HepG2 (cell line): ENCODE results near the gene TCTN2. TPM values are rescaled to one million over a fixed set of nuclear protein-coding genes. Genes with fewer than 3 reads are reported as not detected.

ENCODE experiments used
- ASH2L ChIP-seq: fragments of 300-600, 200-600 bp; sonication (generic); IDR thresholded peaks from 2 replicates; pipeline ENCODE4 v1.7.0; 2017; ENCODE audit warnings: low read depth, mild to moderate bottlenecking, moderate library complexity, mixed read lengths, low read length; ENCODE audit not compliant: insufficient read length
- ATM ChIP-seq: fragments of 450-650 bp; IDR thresholded peaks from 2 replicates; pipeline ENCODE4 v1.7.1; 2017; ENCODE audit warnings: mild to moderate bottlenecking, borderline replicate concordance
- ELF1 ChIP-seq: sonication (generic); formaldehyde crosslinking; IDR thresholded peaks from 2 replicates; pipeline ENCODE4 v1.4.0; 2020; ENCODE audit warnings: missing genetic modification reagents
- JUND ChIP-seq: sonication (generic); formaldehyde crosslinking; IDR thresholded peaks from 2 replicates; pipeline ENCODE4 v1.8.0; 2022; ENCODE audit warnings: mild to moderate bottlenecking, missing genetic modification reagents
- KDM2A ChIP-seq: sonication (generic); formaldehyde crosslinking; IDR thresholded peaks from 2 replicates; pipeline ENCODE4 v1.4.0; 2020; ENCODE audit warnings: low read depth, missing genetic modification reagents, borderline replicate concordance
- MXI1 ChIP-seq: IDR thresholded peaks from 3 replicates; pipeline ENCODE4 v1.6.1; 2012; ENCODE audit warnings: low read depth, low read length, inconsistent platforms, borderline replicate concordance
- POLR2A ChIP-seq, 2 experiments: IDR thresholded peaks; 2 replicates each; pipeline ENCODE4 v1.6.1; 2011; ENCODE audit warnings: low read depth in 2 of 2, low read length in 2 of 2, mild to moderate bottlenecking in 1 of 2, moderate library complexity in 1 of 2; ENCODE audit not compliant: insufficient read depth in 1 of 2
- POLR2AphosphoS5 ChIP-seq: IDR thresholded peaks from 2 replicates; pipeline ENCODE4 v1.6.1; 2012; ENCODE audit warnings: low read depth, low read length
- RBM22 ChIP-seq: fragments of 200-400 bp; formaldehyde crosslinking; optimal IDR thresholded peaks from 2 replicates; pipeline ENCODE3; 2017; ENCODE audit warnings: mild to moderate bottlenecking, low read length, moderate library complexity
- RCOR2 ChIP-seq: IDR thresholded peaks from 2 replicates; pipeline ENCODE4 v1.6.1; 2016; ENCODE audit warnings: missing biosample characterization, missing genetic modification reagents
- SP5 ChIP-seq: IDR thresholded peaks from 2 replicates; pipeline ENCODE4 v1.6.1; 2016; ENCODE audit warnings: low read depth, borderline replicate concordance
- TBX2 ChIP-seq: sonication (generic); formaldehyde crosslinking; IDR thresholded peaks from 2 replicates; pipeline ENCODE4 v1.5.0; 2020; ENCODE audit warnings: missing genetic modification reagents, mild to moderate bottlenecking, borderline replicate concordance
- ZFY ChIP-seq: sonication (generic); formaldehyde crosslinking; IDR thresholded peaks from 2 replicates; pipeline ENCODE4 v1.4.0; 2020; ENCODE audit warnings: missing genetic modification reagents
- ZMYM4 ChIP-seq: sonication (generic); formaldehyde crosslinking; IDR thresholded peaks from 2 replicates; pipeline ENCODE4 v1.8.1; 2023; ENCODE audit warnings: mild to moderate bottlenecking, missing genetic modification reagents
- ZNF350 ChIP-seq: sonication (generic); formaldehyde crosslinking; IDR thresholded peaks from 2 replicates; pipeline ENCODE4 v1.4.0; 2020; ENCODE audit warnings: mild to moderate bottlenecking, low read depth, missing genetic modification reagents, borderline replicate concordance
- ZNF547 ChIP-seq: sonication (generic); formaldehyde crosslinking; IDR thresholded peaks from 2 replicates; pipeline ENCODE4 v1.5.1; 2020; ENCODE audit warnings: mild to moderate bottlenecking, missing genetic modification reagents
- ZNF883 ChIP-seq: sonication (generic); formaldehyde crosslinking; IDR thresholded peaks from 2 replicates; pipeline ENCODE4 v1.5.1; 2020; ENCODE audit warnings: mild to moderate bottlenecking, missing genetic modification reagents; ENCODE audit errors: not compliant biosample characterization
- polyA plus RNA-seq, 8 experiments: library from polyadenylated mRNA; depleted of rRNA in 3 of 8; stranded (reverse) in 7 of 8; unstranded in 1 of 8; fragments of >200 nt; fragmentation: Illumina TruSeq in 4 of 8; extraction: Trizol in 4 of 8; gene quantifications; 2 replicates each; pipeline versions ENCODE4 v1.2.1 to v1.2.3, GENCODE V29; 2011 to 2016; ENCODE audit warnings: low read depth in 4 of 8, missing spikeins in 1 of 8, mixed read lengths in 1 of 8; ENCODE audit not compliant: insufficient read depth in 1 of 8
- total RNA-seq, 5 experiments: library from RNA; depleted of rRNA; stranded (reverse); fragments of >200 nt; fragmentation: Illumina TruSeq; extraction: Trizol; gene quantifications; 2 replicates each; pipeline ENCODE4 v1.2.3, GENCODE V29; 2016; ENCODE audit warnings: low read depth in 1 of 5
- TF ChIP-seq, protein P1 (sequence below): sonication (generic); formaldehyde crosslinking; IDR thresholded peaks from 2 replicates; pipeline ENCODE4 v1.5.0; 2020; ENCODE audit warnings: mild to moderate bottlenecking, missing genetic modification reagents, borderline replicate concordance
- TF ChIP-seq, protein P2 (sequence below): sonication (generic); formaldehyde crosslinking; IDR thresholded peaks from 2 replicates; pipeline ENCODE4 v1.4.0; 2020; ENCODE audit warnings: mild to moderate bottlenecking, missing genetic modification reagents

The TCTN2 gene
- total and polyA plus RNA-seq, 2 of the 13 experiments (the other 11 are each of a cell fraction or from before 2014, with no cell fraction given): 5.0 to 8.1 TPM

DNA sequence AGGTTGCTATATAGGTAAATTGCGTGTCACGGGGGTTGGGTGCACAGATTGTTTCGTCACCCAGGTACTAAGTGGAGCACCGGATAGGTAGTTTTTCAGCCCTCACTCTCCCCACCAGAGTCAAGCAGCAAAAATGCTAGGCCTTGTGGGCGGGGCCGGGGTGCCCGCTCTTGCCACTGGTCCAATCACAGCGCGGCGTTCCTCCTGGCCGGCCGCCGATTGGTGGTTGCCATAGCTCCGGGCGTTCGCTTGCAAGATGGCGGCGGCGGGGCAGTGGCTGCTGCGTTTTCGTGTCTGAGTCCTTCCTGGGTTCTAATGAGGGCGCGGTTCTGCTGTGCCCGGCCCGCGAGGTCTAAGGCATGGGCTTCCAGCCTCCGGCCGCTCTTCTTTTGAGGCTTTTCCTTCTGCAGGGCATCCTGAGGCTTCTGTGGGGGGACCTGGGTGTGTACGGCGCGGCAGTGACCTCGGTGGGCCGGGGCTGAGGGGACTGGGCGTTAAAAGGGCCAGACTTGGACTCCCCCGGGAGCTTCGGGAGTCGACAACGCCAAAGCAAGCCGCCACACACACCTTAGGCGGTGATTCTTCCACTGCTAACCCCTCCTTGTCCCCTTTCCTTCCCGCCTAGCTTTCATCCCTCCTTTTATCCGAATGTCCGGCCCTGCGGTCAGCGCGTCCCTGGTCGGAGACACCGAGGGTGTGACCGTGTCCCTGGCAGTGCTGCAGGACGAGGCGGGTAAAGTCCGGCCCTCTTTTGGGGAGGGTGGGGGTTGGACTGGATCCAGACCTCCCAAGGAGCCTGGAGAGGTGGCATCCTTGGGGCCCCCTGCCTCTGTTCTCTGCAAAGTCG is at the start of gene TCTN2 (continued):
- TF ChIP-seq, protein P1, sequence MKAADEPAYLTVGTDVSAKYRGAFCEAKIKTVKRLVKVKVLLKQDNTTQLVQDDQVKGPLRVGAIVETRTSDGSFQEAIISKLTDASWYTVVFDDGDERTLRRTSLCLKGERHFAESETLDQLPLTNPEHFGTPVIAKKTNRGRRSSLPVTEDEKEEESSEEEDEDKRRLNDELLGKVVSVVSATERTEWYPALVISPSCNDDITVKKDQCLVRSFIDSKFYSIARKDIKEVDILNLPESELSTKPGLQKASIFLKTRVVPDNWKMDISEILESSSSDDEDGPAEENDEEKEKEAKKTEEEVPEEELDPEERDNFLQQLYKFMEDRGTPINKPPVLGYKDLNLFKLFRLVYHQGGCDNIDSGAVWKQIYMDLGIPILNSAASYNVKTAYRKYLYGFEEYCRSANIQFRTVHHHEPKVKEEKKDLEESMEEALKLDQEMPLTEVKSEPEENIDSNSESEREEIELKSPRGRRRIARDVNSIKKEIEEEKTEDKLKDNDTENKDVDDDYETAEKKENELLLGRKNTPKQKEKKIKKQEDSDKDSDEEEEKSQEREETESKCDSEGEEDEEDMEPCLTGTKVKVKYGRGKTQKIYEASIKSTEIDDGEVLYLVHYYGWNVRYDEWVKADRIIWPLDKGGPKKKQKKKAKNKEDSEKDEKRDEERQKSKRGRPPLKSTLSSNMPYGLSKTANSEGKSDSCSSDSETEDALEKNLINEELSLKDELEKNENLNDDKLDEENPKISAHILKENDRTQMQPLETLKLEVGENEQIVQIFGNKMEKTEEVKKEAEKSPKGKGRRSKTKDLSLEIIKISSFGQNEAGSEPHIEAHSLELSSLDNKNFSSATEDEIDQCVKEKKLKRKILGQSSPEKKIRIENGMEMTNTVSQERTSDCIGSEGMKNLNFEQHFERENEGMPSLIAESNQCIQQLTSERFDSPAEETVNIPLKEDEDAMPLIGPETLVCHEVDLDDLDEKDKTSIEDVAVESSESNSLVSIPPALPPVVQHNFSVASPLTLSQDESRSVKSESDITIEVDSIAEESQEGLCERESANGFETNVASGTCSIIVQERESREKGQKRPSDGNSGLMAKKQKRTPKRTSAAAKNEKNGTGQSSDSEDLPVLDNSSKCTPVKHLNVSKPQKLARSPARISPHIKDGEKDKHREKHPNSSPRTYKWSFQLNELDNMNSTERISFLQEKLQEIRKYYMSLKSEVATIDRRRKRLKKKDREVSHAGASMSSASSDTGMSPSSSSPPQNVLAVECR (CRISPR knock-in tag): peak; percentile 94
- TF ChIP-seq ATM (no peak), MXI1 (peak; percentile 83; the same call in 1 of the 3 replicates), ZNF350 (peak; percentile 27; the same call in 1 of the 2 replicates), ELF1 (CRISPR knock-in tag) (0 out of 2 replicates have a peak, but pooled peaks have one; percentile 32), POLR2A (IDR thresholded peaks at IDR 0.05; ENCODE audit: insufficient read depth in 1 of 2, low read depth in 2 of 2, low read length in 2 of 2) (peak in 1 of 2 experiments; percentile 31; a peak in 2 of 4 replicates), ZNF883 (CRISPR knock-in tag) (no peak), JUND (CRISPR knock-in tag) (no peak), ZFY (CRISPR knock-in tag) (peak; percentile 93), RCOR2 (CRISPR knock-in tag) (no peak), SP5 (CRISPR knock-in tag) (peak; percentile 49; the same call in 1 of the 2 replicates), POLR2AphosphoS5 (0 out of 2 replicates have a peak, but pooled peaks have one; percentile 39), ZNF547 (CRISPR knock-in tag) (no peak), ASH2L (peak; percentile 42), KDM2A (CRISPR knock-in tag) (peak; percentile 43; the same call in 1 of the 2 replicates), ZMYM4 (CRISPR knock-in tag) (0 out of 2 replicates have a peak, but pooled peaks have one; percentile 20), TBX2 (CRISPR knock-in tag) (peak; percentile 30; the same call in 1 of the 2 replicates), RBM22 (peak; percentile 60)
- TF ChIP-seq, protein P2, sequence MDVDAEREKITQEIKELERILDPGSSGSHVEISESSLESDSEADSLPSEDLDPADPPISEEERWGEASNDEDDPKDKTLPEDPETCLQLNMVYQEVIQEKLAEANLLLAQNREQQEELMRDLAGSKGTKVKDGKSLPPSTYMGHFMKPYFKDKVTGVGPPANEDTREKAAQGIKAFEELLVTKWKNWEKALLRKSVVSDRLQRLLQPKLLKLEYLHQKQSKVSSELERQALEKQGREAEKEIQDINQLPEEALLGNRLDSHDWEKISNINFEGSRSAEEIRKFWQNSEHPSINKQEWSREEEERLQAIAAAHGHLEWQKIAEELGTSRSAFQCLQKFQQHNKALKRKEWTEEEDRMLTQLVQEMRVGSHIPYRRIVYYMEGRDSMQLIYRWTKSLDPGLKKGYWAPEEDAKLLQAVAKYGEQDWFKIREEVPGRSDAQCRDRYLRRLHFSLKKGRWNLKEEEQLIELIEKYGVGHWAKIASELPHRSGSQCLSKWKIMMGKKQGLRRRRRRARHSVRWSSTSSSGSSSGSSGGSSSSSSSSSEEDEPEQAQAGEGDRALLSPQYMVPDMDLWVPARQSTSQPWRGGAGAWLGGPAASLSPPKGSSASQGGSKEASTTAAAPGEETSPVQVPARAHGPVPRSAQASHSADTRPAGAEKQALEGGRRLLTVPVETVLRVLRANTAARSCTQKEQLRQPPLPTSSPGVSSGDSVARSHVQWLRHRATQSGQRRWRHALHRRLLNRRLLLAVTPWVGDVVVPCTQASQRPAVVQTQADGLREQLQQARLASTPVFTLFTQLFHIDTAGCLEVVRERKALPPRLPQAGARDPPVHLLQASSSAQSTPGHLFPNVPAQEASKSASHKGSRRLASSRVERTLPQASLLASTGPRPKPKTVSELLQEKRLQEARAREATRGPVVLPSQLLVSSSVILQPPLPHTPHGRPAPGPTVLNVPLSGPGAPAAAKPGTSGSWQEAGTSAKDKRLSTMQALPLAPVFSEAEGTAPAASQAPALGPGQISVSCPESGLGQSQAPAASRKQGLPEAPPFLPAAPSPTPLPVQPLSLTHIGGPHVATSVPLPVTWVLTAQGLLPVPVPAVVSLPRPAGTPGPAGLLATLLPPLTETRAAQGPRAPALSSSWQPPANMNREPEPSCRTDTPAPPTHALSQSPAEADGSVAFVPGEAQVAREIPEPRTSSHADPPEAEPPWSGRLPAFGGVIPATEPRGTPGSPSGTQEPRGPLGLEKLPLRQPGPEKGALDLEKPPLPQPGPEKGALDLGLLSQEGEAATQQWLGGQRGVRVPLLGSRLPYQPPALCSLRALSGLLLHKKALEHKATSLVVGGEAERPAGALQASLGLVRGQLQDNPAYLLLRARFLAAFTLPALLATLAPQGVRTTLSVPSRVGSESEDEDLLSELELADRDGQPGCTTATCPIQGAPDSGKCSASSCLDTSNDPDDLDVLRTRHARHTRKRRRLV (CRISPR knock-in tag): 0 out of 2 replicates have a peak, but pooled peaks have one; percentile 42
